Omental fat pad (tissue), 4 donors: Measurements from ENCODE around the gene TPP1. TPM values are rescaled to one million over a fixed set of nuclear protein-coding genes. Genes with fewer than 3 reads are reported as not detected.

Experiments used
- ATAC-seq: fragments of 150-250 bp; one replicate; pipeline ENCODE4 v1.9.1; 2016; ENCODE audit warnings: mild to moderate bottlenecking, moderate library complexity; ENCODE audit not compliant: low FRiP score
- DNase-seq: peaks from one replicate; pipeline ENCODE4 v3.0.0-alpha.2; 2019; ENCODE audit warnings: low spot score
- CTCF ChIP-seq, 3 donors: fragments of 450-650 bp; IDR thresholded peaks; one replicate each; pipeline ENCODE4 v1.5.1; 2016 to 2017; ENCODE audit warnings: antibody characterized with exemption in 3 of 3, mild to moderate bottlenecking in 3 of 3, moderate library complexity in 2 of 3
- total RNA-seq, 4 donors: library from RNA; depleted of rRNA; stranded (reverse); fragments of >200 nt; gene quantifications; one replicate each; pipeline ENCODE4 v1.1.0, GENCODE V29; 2016

TPP1 gene
- total RNA-seq, 4 donors from 2014 or later = 73.8 to 95.0 (median 83.9) TPM

DNA sequence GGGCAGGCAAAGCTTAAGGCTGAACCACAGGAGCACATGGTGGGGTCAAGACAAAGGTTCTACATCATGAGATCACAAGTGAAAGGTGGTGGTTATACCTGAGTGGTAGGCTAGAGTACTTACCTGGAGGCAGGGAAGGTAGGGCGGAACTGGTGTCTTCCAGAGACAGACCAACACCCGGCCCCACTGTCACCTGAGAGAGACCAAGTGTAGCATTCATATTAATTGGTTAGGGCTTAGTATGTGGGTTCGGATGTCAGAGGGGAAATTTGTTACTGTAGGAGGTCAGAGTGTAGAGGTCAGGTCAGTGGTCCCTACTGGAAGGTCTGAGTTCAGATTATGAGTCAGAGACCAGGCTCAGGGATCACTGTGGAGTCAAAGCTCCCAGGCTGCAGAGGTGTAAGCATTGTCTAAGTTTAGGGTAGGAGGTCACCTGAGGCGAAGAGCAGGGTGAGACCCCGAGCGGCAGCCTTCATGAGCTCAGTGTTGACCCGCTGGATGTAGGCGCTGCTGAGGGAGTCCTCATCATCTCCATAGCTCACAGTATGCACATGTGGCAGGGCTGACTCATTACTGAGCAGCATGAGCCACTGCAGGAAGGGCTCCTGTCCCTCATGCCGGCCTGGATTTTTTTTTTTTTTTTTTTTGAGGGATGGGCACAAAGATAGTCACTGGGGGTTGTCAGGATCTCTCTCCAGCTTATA, 3.2 kb downstream of the TPP1 start:
- DNase-seq (no peak), ATAC-seq (no peak)
- TF ChIP-seq CTCF (IDR thresholded peaks at IDR 0.05) = no peak

DNA sequence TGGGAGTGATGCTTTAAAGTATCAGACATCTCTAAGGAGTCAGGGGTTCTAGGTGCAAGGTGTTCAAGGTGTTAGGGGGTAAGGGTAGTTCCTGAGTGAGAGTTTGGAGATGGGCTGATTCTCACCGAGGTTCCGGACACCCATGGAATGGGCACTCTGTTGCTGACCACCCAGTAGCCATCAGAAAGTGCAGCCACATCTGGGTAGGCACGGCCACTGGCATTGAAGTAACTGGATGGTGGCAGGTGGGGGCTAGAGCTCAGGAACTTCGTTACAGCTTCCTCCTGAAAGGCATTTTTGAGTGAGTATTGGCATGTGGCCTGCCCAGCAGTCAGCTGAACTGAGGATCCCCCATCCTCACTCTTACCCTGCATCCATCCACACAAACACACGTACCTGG, 4.2 kb downstream of the TPP1 start:
- no peak for TF ChIP-seq CTCF (IDR thresholded peaks at IDR 0.05)
- DNase-seq (no peak), ATAC-seq (no peak)

GRCh38 chr11:6614446-6614845, 4.8 kb downstream of the TPP1 start:
- ATAC-seq (no peak), DNase-seq (no peak)
- no peak for TF ChIP-seq CTCF (IDR thresholded peaks at IDR 0.05)

- TF ChIP-seq CTCF (IDR thresholded peaks at IDR 0.05) = no peak
- DNase-seq (no peak), ATAC-seq (no peak)
These were observed 5.7 kb downstream of the TPP1 start for GRCh38 chr11:6613496-6613895.

DNA sequence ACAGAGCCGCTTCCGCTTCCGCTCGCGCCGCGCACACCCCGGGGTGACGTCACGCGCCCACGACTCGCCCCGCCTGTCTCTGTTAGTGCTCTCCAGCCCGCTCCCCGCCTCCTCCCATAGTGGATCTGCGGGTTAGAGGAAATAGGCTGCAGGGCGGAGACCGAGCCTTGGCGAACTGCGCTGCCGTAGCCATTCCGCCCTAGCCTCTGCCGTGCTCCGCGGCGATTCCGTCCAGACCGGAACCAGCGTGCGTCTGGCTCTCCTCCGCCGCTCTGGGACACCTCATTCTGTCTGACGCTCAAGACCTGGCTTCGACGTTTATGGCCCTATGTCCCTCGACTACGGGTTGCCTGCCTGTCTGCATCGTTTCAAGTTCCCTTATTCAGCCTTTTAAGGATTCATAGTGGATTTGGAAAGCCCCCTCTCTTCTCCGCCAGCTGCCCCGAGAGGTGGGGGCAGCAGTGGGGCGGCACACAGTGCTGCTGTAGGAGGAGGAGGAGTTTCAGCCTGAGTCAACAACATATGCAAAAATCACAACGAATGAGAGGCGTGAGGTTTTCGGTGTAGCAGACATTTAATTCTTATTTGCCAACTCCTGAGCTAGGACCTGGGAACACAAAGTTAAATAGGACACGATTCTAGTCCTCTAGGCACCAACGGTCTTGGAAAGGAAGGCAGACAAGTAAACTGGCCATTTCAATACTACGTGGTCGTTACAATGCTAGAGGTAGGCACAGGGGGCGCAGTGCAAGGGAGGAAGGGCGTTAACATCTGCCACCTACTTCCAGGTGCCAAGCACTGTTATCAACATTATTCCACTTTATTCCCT, 6.8 kb downstream of the TPP1 start, which contains the start of gene TAF10:
Gene TAF10, minus strand, starts transcription at position 4 of the 829 bp plus-strand sequence. CDS start 27 bp downstream, outside the sequence.
- DNase-seq = peak; percentile 91
- peak; percentile 95 for ATAC-seq

GRCh38 chr11:6611963-6612212, 7.3 kb downstream of the TPP1 start:
- no peak for TF ChIP-seq CTCF (IDR thresholded peaks at IDR 0.05)
- DNase-seq = no peak
- no peak for ATAC-seq

More for the DNA sequence above, 6.8 kb downstream of the TPP1 start, which contains the start of gene TAF10:
- TF ChIP-seq CTCF (IDR thresholded peaks at IDR 0.05) = no peak
